HEK293 (cell line): Measurements from ENCODE around the gene TTC22.

Source experiments
- AEBP2 ChIP-seq: fragments of 450-650 bp; formaldehyde crosslinking; IDR thresholded peaks from 2 replicates; pipeline ENCODE4 v1.5.1; 2016; ENCODE audit warnings: missing biosample characterization, missing genetic modification characterization, borderline replicate concordance
- BCL11B ChIP-seq: fragments of 450-650 bp; formaldehyde crosslinking; IDR thresholded peaks from 2 replicates; pipeline ENCODE4 v1.5.1; 2016; ENCODE audit warnings: low read depth, missing biosample characterization, missing genetic modification characterization
- GLIS2 ChIP-seq: fragments of 450-650 bp; formaldehyde crosslinking; IDR thresholded peaks from 2 replicates; pipeline ENCODE4 v1.5.1; 2016; ENCODE audit warnings: missing biosample characterization, missing genetic modification characterization
- KLF10 ChIP-seq: fragments of 450-650 bp; IDR thresholded peaks from 2 replicates; pipeline ENCODE4 v1.5.1; 2018; ENCODE audit warnings: missing biosample characterization, mild to moderate bottlenecking, missing genetic modification characterization
- REST ChIP-seq: fragments of 450-650 bp; formaldehyde crosslinking; IDR thresholded peaks from 2 replicates; pipeline ENCODE4 v1.5.1; 2016; ENCODE audit warnings: missing biosample characterization, missing genetic modification characterization
- SCRT2 ChIP-seq: fragments of 450-650 bp; formaldehyde crosslinking; IDR thresholded peaks from 2 replicates; pipeline ENCODE4 v1.5.1; 2016; ENCODE audit warnings: missing biosample characterization, missing genetic modification characterization
- SP3 ChIP-seq: fragments of 450-650 bp; formaldehyde crosslinking; IDR thresholded peaks from 2 replicates; pipeline ENCODE4 v1.5.1; 2016; ENCODE audit warnings: missing biosample characterization, missing genetic modification characterization
- ZBTB1 ChIP-seq: fragments of 450-650 bp; formaldehyde crosslinking; IDR thresholded peaks from 2 replicates; pipeline ENCODE4 v1.5.1; 2016; ENCODE audit warnings: missing biosample characterization, missing genetic modification characterization
- ZBTB11 ChIP-seq: fragments of 450-650 bp; formaldehyde crosslinking; conservative IDR thresholded peaks from 2 replicates; pipeline ENCODE4 v1.5.1; 2016; ENCODE audit warnings: low read depth, missing biosample characterization, missing genetic modification characterization
- ZBTB17 ChIP-seq: fragments of 450-650 bp; formaldehyde crosslinking; IDR thresholded peaks from 2 replicates; pipeline ENCODE4 v1.5.1; 2016; ENCODE audit warnings: missing biosample characterization, missing genetic modification characterization
- ZBTB7A ChIP-seq: fragments of 450-650 bp; formaldehyde crosslinking; IDR thresholded peaks from 2 replicates; pipeline ENCODE4 v1.5.1; 2016; ENCODE audit warnings: low read depth, missing biosample characterization, missing genetic modification characterization
- ZBTB8A ChIP-seq: fragments of 450-650 bp; formaldehyde crosslinking; IDR thresholded peaks from 2 replicates; pipeline ENCODE4 v1.5.1; 2016; ENCODE audit warnings: missing biosample characterization, missing genetic modification characterization
- ZEB2 ChIP-seq: fragments of 450-650 bp; formaldehyde crosslinking; IDR thresholded peaks from 2 replicates; pipeline ENCODE4 v1.5.1; 2016; ENCODE audit warnings: missing biosample characterization, missing genetic modification characterization
- ZFHX2 ChIP-seq: fragments of 450-650 bp; formaldehyde crosslinking; conservative IDR thresholded peaks from 2 replicates; pipeline ENCODE4 v1.5.1; 2016; ENCODE audit warnings: missing biosample characterization, missing genetic modification characterization
- ZNF169 ChIP-seq: fragments of 450-650 bp; formaldehyde crosslinking; IDR thresholded peaks from 2 replicates; pipeline ENCODE4 v1.5.1; 2016; ENCODE audit warnings: missing biosample characterization, missing genetic modification characterization
- ZNF2 ChIP-seq: fragments of 450-650 bp; formaldehyde crosslinking; IDR thresholded peaks from 2 replicates; pipeline ENCODE4 v1.5.1; 2016; ENCODE audit warnings: missing biosample characterization, missing genetic modification characterization
- ZNF335 ChIP-seq: fragments of 450-650 bp; formaldehyde crosslinking; conservative IDR thresholded peaks from 2 replicates; pipeline ENCODE4 v1.5.1; 2016; ENCODE audit warnings: missing biosample characterization, missing genetic modification characterization
- ZNF501 ChIP-seq: fragments of 450-650 bp; formaldehyde crosslinking; IDR thresholded peaks from 2 replicates; pipeline ENCODE4 v1.5.1; 2016; ENCODE audit warnings: missing biosample characterization, missing genetic modification characterization
- ZNF629 ChIP-seq: fragments of 450-650 bp; formaldehyde crosslinking; IDR thresholded peaks from 2 replicates; pipeline ENCODE4 v1.5.1; 2017; ENCODE audit warnings: missing biosample characterization, missing genetic modification characterization
- ZNF639 ChIP-seq: fragments of 450-650 bp; formaldehyde crosslinking; IDR thresholded peaks from 2 replicates; pipeline ENCODE4 v1.5.1; 2016; ENCODE audit warnings: missing biosample characterization, missing genetic modification characterization
- ZNF677 ChIP-seq: fragments of 450-650 bp; IDR thresholded peaks from 2 replicates; pipeline ENCODE4 v1.5.0; 2018; ENCODE audit warnings: missing biosample characterization, mild to moderate bottlenecking, missing genetic modification characterization, moderate library complexity
- ZNF692 ChIP-seq: fragments of 450-650 bp; formaldehyde crosslinking; IDR thresholded peaks from 2 replicates; pipeline ENCODE4 v1.5.1; 2016; ENCODE audit warnings: missing biosample characterization, missing genetic modification characterization
- ZNF76 ChIP-seq: fragments of 450-650 bp; formaldehyde crosslinking; IDR thresholded peaks from 2 replicates; pipeline ENCODE4; 2016; ENCODE audit warnings: low read depth, missing biosample characterization, missing genetic modification characterization, borderline replicate concordance
- ZXDB ChIP-seq: fragments of 450-650 bp; formaldehyde crosslinking; IDR thresholded peaks from 2 replicates; pipeline ENCODE4 v1.5.1; 2016; ENCODE audit warnings: missing biosample characterization, missing genetic modification characterization

Gene TTC22

GRCh38 chr1:54764133-54764921 lies 36.8 kb downstream of the TTC22 start, which contains the start of gene PARS2 (continued):
- TF ChIP-seq REST (tag by site-specific recombination), result 0 out of 2 replicates have a peak, but pooled peaks have one; percentile 27
- TF ChIP-seq ZNF639 (tag by site-specific recombination), result no peak
- TF ChIP-seq ZFHX2, result peak; percentile 98
- peak; percentile 64 for TF ChIP-seq ZNF692 (tag by site-specific recombination)
- TF ChIP-seq ZNF677 (tag by site-specific recombination), result no peak
- peak; percentile 68 for TF ChIP-seq ZNF629 (tag by site-specific recombination)
- peak; percentile 58; the same call in 1 of the 2 replicates for TF ChIP-seq ZNF2 (tag by site-specific recombination)
- TF ChIP-seq ZBTB7A, result peak; percentile 25; the same call in 1 of the 2 replicates
- peak; percentile 75 for TF ChIP-seq GLIS2 (tag by site-specific recombination)
- TF ChIP-seq BCL11B, result no peak
- peak; percentile 37; the same call in 1 of the 2 replicates for TF ChIP-seq ZNF76 (tag by site-specific recombination)
- peak; percentile 35; the same call in 1 of the 2 replicates for TF ChIP-seq SCRT2 (tag by site-specific recombination)
- TF ChIP-seq ZBTB11 (tag by site-specific recombination), result peak; percentile 82
- TF ChIP-seq ZBTB1, result 0 out of 2 replicates have a peak, but pooled peaks have one; percentile 80
- peak; percentile 85 for TF ChIP-seq ZBTB17
- TF ChIP-seq ZEB2 (tag by site-specific recombination), result peak; percentile 48; the same call in 1 of the 2 replicates
- TF ChIP-seq SP3 (tag by site-specific recombination), result peak; percentile 94
- peak; percentile 85 for TF ChIP-seq ZNF501 (tag by site-specific recombination)
- TF ChIP-seq ZNF335 (tag by site-specific recombination), result peak; percentile 83
- no peak for TF ChIP-seq ZNF169 (tag by site-specific recombination)
- peak; percentile 91 for TF ChIP-seq KLF10 (tag by site-specific recombination)
- TF ChIP-seq ZBTB8A (tag by site-specific recombination), result peak; percentile 83
- no peak for TF ChIP-seq AEBP2 (tag by site-specific recombination)
- TF ChIP-seq ZXDB (tag by site-specific recombination), result peak; percentile 86
